ENCODE measurements around the gene WDR70. TPM values are rescaled to one million over a fixed set of nuclear protein-coding genes. Genes with fewer than 3 reads are reported as not detected.
"Not testable (repeated sequence)": the region's sequence is repeated elsewhere in the genome, so short reads cannot be mapped to it uniquely, and the experiment has no call there.

Gene WDR70
- total RNA-seq, 4 donors from 2014 or later: 18.9 to 106 (median 34.9) TPM

DNA sequence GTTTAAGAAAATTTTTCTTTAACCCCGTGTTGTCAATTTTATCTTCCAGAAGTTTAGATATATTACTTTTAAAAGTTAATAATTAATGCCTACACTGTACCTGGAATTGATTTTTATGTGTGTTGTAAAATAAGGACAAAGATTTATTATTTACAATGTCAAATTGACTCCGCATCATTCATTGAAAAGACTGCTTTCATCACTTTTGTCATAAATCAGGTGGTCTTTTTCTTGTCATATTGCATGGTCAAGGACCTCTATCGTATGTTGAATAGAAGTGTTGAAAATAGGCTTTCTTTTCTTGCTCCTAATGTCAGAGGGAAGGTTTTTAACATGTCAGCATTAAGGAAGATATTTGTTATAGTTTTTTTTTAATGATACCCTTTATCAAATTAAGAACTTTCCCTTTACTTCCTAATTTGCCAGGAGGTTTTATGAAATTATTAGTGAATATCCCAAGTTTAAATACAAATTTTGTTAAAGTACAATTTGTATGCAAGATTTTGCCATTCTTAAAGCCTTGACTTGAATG, 92.6 kb downstream of the WDR70 start:
- TF ChIP-seq, protein P1, sequence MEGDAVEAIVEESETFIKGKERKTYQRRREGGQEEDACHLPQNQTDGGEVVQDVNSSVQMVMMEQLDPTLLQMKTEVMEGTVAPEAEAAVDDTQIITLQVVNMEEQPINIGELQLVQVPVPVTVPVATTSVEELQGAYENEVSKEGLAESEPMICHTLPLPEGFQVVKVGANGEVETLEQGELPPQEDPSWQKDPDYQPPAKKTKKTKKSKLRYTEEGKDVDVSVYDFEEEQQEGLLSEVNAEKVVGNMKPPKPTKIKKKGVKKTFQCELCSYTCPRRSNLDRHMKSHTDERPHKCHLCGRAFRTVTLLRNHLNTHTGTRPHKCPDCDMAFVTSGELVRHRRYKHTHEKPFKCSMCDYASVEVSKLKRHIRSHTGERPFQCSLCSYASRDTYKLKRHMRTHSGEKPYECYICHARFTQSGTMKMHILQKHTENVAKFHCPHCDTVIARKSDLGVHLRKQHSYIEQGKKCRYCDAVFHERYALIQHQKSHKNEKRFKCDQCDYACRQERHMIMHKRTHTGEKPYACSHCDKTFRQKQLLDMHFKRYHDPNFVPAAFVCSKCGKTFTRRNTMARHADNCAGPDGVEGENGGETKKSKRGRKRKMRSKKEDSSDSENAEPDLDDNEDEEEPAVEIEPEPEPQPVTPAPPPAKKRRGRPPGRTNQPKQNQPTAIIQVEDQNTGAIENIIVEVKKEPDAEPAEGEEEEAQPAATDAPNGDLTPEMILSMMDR (IDR thresholded peaks at IDR 0.05): no peak
- no peak for TF ChIP-seq POLR2A (IDR thresholded peaks at IDR 0.05)
- H3K27me3 ChIP-seq: no peaks in the 10 kb centered on the region
- H3K9me3 ChIP-seq: no peaks in the 10 kb centered on the region
- no peaks in the 10 kb centered on the region for H3K4me1 ChIP-seq
- H3K4me3 ChIP-seq: no peak overlapping the region
- no peak overlapping the region for H3K27ac ChIP-seq
- DNase-seq: no peak
- H3K36me3 ChIP-seq: no peaks in the 10 kb centered on the region

DNA sequence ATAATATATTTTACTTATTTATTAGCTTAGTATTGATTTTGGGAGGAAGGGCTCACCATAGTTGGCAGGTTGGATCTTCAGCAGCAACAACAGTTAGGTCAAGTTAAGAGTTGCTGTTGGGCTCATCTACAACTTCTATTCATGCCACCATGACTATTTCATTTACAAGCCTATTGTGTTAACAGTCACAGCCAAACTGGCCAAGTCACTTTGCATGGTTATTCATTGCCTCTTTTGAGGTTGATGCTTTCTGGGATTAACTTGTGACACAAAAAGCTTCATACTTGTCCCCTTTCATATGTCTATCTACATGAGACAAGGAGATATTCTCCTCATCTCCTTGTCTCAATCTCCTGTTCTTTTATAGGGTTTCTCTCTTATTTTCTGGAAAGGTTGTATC, 98.3 kb downstream of the WDR70 start:
- H3K27ac ChIP-seq: no peak overlapping the region
- no peak for TF ChIP-seq POLR2A (IDR thresholded peaks at IDR 0.05)
- TF ChIP-seq, protein P1 (IDR thresholded peaks at IDR 0.05): no peak
- H3K4me1 ChIP-seq: no peaks in the 10 kb centered on the region
- peaks cover 0 to 24% (median 0%) of the 10 kb centered on the region in 3 donors for H3K36me3 ChIP-seq
- H3K9me3 ChIP-seq: no peaks in the 10 kb centered on the region
- H3K27me3 ChIP-seq: no peaks in the 10 kb centered on the region
- no peak overlapping the region for H3K4me3 ChIP-seq
- DNase-seq: no peak

DNA sequence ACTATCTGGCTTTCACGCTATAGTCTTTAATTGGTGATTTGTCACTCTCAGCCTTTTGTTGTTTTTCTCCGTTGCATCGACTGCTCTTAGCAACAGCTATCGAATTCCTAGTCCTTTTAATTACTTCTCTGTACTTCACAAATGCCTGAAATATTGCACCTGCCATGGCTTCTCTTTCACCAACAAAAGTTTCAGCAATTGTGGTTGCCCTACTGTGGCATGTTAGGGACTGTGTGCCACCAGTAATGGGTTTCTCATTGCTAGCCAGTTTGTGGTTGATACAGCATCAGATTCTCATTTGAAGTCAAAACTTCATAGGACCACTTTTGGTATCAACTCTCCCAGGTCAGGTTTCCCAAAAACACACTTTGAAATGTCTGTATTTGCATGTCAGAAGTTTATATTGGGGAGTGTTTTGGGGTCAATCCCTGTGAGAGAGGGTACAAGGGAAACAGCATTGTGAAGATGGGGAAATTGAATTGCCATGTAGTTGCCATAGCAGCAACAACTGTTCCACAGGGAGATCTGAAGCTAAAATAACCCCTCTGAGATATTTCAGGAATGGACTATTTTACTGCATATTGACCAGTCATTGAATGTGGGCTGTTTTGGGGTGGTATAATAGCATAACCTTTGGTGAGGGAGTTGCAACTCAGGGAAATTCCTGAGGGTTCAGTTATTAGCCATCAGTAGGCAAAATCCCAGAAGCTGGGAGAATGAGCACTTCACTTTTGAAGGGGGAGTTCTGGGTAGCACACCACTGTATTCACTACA, 99.2 kb downstream of the WDR70 start:
- no peak overlapping the region for H3K27ac ChIP-seq
- H3K4me3 ChIP-seq: no peak overlapping the region
- DNase-seq: no peak
- H3K27me3 ChIP-seq: no peaks in the 10 kb centered on the region
- H3K9me3 ChIP-seq: no peaks in the 10 kb centered on the region
- TF ChIP-seq, protein P1 (IDR thresholded peaks at IDR 0.05): no peak
- no peak for TF ChIP-seq POLR2A (IDR thresholded peaks at IDR 0.05)
- H3K4me1 ChIP-seq: no peaks in the 10 kb centered on the region
- H3K36me3 ChIP-seq: peaks cover 0 to 28% (median 0%) of the 10 kb centered on the region in 3 donors

DNA sequence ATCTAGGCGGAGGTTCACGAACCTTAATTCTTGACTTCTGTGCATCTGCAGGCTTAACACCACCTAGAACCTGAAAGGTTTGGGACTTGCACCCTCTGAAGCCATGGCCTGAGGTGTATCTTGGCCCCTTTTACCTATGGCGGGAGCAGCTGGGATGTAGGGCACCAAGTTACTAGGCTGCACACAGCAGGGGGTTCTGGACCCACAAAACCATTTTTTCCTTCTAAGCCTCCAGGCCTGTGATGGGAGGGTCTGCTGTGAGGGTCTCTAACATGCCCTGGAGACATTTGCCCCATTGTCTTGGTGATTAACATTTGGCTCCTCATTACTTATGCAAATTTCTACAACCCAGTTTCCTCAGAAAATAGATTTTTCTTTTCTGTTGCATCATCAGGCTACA, 102.3 kb downstream of the WDR70 start:
- H3K4me3 ChIP-seq, DNase-seq, H3K9me3 ChIP-seq, H3K27me3 ChIP-seq, H3K4me1 ChIP-seq, H3K27ac ChIP-seq: not testable (repeated sequence)
- H3K36me3 ChIP-seq: peaks cover 0 to 28% (median 0%) of the 10 kb centered on the region in 3 donors

- no peak overlapping the region for H3K4me3 ChIP-seq
- DNase-seq: no peak
- H3K36me3 ChIP-seq: no peaks in the 10 kb centered on the region
- H3K27ac ChIP-seq: no peak overlapping the region
- H3K9me3 ChIP-seq: no peaks in the 10 kb centered on the region
- H3K4me1 ChIP-seq: peaks cover 0 to 4% (median 0%) of the 10 kb centered on the region in 4 donors
- no peak for TF ChIP-seq POLR2A (IDR thresholded peaks at IDR 0.05)
- TF ChIP-seq, protein P1 (IDR thresholded peaks at IDR 0.05): no peak
- H3K27me3 ChIP-seq: no peaks in the 10 kb centered on the region
These were observed 111.1 kb downstream of the WDR70 start for GRCh38 chr5:37490120-37490810.

- TF ChIP-seq POLR2A (IDR thresholded peaks at IDR 0.05): no peak
- TF ChIP-seq, protein P1 (IDR thresholded peaks at IDR 0.05): no peak
These were observed 111.8 kb downstream of the WDR70 start for GRCh38 chr5:37490931-37491330.

More at GRCh38 chr5:37490931-37491330, 111.8 kb downstream of the WDR70 start:
- no peaks in the 10 kb centered on the region for H3K36me3 ChIP-seq
- no peak for DNase-seq
- H3K4me1 ChIP-seq: peaks cover 0 to 4% (median 0%) of the 10 kb centered on the region in 4 donors
- H3K27ac ChIP-seq: no peak overlapping the region
- H3K9me3 ChIP-seq: no peaks in the 10 kb centered on the region
- H3K27me3 ChIP-seq: no peaks in the 10 kb centered on the region
- H3K4me3 ChIP-seq: no peak overlapping the region

Data from Peyer's patch (tissue), 4 donors.